ENCODE results near the gene GSTM4. TPM values are rescaled to one million over a fixed set of nuclear protein-coding genes. Genes with fewer than 3 reads are reported as not detected.

Gene GSTM4
- total RNA-seq, 1 experiment from 2014 or later, result 11.9 TPM

GRCh38 chr1:109652402-109652801 lies 3.5 kb upstream of the GSTM4 start:
- no peaks in the 10 kb centered on the region for H3K27me3 Mint-ChIP-seq (ENCODE audit: insufficient read depth, unreplicated experiment)
- no peaks in the 10 kb centered on the region for H3K9me3 ChIP-seq
- no peaks in the 10 kb centered on the region for H3K4me1 ChIP-seq
- no peaks in the 10 kb centered on the region for H3K36me3 Mint-ChIP-seq (ENCODE audit: insufficient read depth, unreplicated experiment)
- H3K27ac Mint-ChIP-seq (ENCODE audit: unreplicated experiment), result no peak overlapping the region
- no peaks in the 10 kb centered on the region for H3K9me3 Mint-ChIP-seq (ENCODE audit: unreplicated experiment)
- no peaks in the 10 kb centered on the region for H3K36me3 ChIP-seq (ENCODE audit: control insufficient read depth, insufficient read depth, low read length)
- TF ChIP-seq, protein P1, sequence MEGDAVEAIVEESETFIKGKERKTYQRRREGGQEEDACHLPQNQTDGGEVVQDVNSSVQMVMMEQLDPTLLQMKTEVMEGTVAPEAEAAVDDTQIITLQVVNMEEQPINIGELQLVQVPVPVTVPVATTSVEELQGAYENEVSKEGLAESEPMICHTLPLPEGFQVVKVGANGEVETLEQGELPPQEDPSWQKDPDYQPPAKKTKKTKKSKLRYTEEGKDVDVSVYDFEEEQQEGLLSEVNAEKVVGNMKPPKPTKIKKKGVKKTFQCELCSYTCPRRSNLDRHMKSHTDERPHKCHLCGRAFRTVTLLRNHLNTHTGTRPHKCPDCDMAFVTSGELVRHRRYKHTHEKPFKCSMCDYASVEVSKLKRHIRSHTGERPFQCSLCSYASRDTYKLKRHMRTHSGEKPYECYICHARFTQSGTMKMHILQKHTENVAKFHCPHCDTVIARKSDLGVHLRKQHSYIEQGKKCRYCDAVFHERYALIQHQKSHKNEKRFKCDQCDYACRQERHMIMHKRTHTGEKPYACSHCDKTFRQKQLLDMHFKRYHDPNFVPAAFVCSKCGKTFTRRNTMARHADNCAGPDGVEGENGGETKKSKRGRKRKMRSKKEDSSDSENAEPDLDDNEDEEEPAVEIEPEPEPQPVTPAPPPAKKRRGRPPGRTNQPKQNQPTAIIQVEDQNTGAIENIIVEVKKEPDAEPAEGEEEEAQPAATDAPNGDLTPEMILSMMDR (IDR thresholded peaks at IDR 0.05; ENCODE audit: insufficient read depth in 1 of 2, low read depth in 1 of 2, low read length in 1 of 2, severe bottlenecking in 1 of 2, unreplicated experiment in 1 of 2), result no peak
- no peaks in the 10 kb centered on the region for H3K27me3 ChIP-seq (replicated peaks; ENCODE audit: control insufficient read depth, insufficient read depth, low read length)
- H3K4me3 ChIP-seq (ENCODE audit: low read depth, low read length), result no peak overlapping the region
- H3K4me3 Mint-ChIP-seq (ENCODE audit: unreplicated experiment), result no peak overlapping the region
- POLR2A ChIA-PET, result no interaction called here
- CTCF ChIA-PET, result interaction anchor here (0.7 kb wide), 1 partner anchor 12 kb away, joined by 6 read pairs; no protein-coding TSS in a partner anchor
- DNase-seq, result no peak
- BruUV-seq (replicated peaks), result no TSS peak
- H3K4me1 Mint-ChIP-seq (ENCODE audit: low read depth, unreplicated experiment), result peaks cover 12% of the 10 kb centered on the region
- intact Hi-C loops (cut with micrococcal nuclease; ENCODE audit: unreplicated experiment), result no loop called here

DNA sequence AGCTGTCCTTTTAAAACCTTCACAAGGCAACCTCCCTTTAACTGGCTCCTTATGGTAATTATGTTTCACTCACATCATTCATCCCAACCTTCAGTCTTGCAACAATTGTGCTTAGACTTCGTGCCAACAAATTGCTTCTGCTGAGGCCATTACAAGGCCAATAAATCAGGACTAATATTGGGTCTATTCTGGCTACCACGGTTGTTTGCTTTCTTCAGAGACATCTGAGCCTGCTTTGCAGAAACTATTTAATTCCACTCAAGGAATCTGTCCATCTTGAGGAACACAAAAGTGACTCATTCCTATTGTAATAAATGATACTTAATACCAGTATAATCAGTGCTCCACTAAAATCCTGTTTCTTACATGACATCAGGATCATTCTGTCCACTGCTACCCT lies 2.6 kb upstream of the GSTM4 start:
- Mint-ChIP-seq H3K9me3 (ENCODE audit: unreplicated experiment) (no peaks in the 10 kb centered on the region), H3K36me3 (ENCODE audit: insufficient read depth, unreplicated experiment) (no peaks in the 10 kb centered on the region), H3K4me1 (ENCODE audit: low read depth, unreplicated experiment) (peaks cover 12% of the 10 kb centered on the region), H3K27me3 (ENCODE audit: insufficient read depth, unreplicated experiment) (no peaks in the 10 kb centered on the region), H3K4me3 (ENCODE audit: unreplicated experiment) (no peak overlapping the region), H3K27ac (ENCODE audit: unreplicated experiment) (no peak overlapping the region)
- BruUV-seq (replicated peaks), result no TSS peak
- CTCF ChIA-PET, result interaction anchor here (0.7 kb wide), 1 partner anchor 95 kb away, joined by 3 read pairs; no protein-coding TSS in a partner anchor
- Histone ChIP-seq H3K4me1 (no peaks in the 10 kb centered on the region), H3K27me3 (replicated peaks; ENCODE audit: control insufficient read depth, insufficient read depth, low read length) (no peaks in the 10 kb centered on the region), H3K9me3 (no peaks in the 10 kb centered on the region), H3K36me3 (ENCODE audit: control insufficient read depth, insufficient read depth, low read length) (no peaks in the 10 kb centered on the region), H3K4me3 (ENCODE audit: low read depth, low read length) (no peak overlapping the region)
- DNase-seq, result no peak
- POLR2A ChIA-PET, result no interaction called here
- intact Hi-C loops (cut with micrococcal nuclease; ENCODE audit: unreplicated experiment), result no loop called here
- TF ChIP-seq, protein P1 (IDR thresholded peaks at IDR 0.05; ENCODE audit: insufficient read depth in 1 of 2, low read depth in 1 of 2, low read length in 1 of 2, severe bottlenecking in 1 of 2, unreplicated experiment in 1 of 2), result no peak

GRCh38 chr1:109654519-109654918 lies 1.4 kb upstream of the GSTM4 start:
- POLR2A ChIA-PET, result no interaction called here
- intact Hi-C loops (cut with micrococcal nuclease; ENCODE audit: unreplicated experiment), result no loop called here
- no peak overlapping the region for H3K27ac Mint-ChIP-seq (ENCODE audit: unreplicated experiment)

More at GRCh38 chr1:109654519-109654918, 1.4 kb upstream of the GSTM4 start:
- H3K27me3 Mint-ChIP-seq (ENCODE audit: insufficient read depth, unreplicated experiment), result no peaks in the 10 kb centered on the region
- Histone ChIP-seq H3K4me3 (ENCODE audit: low read depth, low read length) (no peak overlapping the region), H3K27me3 (replicated peaks; ENCODE audit: control insufficient read depth, insufficient read depth, low read length) (no peaks in the 10 kb centered on the region), H3K9me3 (no peaks in the 10 kb centered on the region), H3K36me3 (ENCODE audit: control insufficient read depth, insufficient read depth, low read length) (no peaks in the 10 kb centered on the region), H3K4me1 (no peaks in the 10 kb centered on the region)
- H3K4me1 Mint-ChIP-seq (ENCODE audit: low read depth, unreplicated experiment), result peaks cover 18% of the 10 kb centered on the region
- DNase-seq, result no peak
- no peaks in the 10 kb centered on the region for H3K36me3 Mint-ChIP-seq (ENCODE audit: insufficient read depth, unreplicated experiment)
- no TSS peak for BruUV-seq (replicated peaks)
- TF ChIP-seq, protein P1 (IDR thresholded peaks at IDR 0.05; ENCODE audit: insufficient read depth in 1 of 2, low read depth in 1 of 2, low read length in 1 of 2, severe bottlenecking in 1 of 2, unreplicated experiment in 1 of 2), result no peak
- H3K4me3 Mint-ChIP-seq (ENCODE audit: unreplicated experiment), result peak overlapping the region; percentile 80
- no peaks in the 10 kb centered on the region for H3K9me3 Mint-ChIP-seq (ENCODE audit: unreplicated experiment)
- CTCF ChIA-PET, result no interaction called here
